ENCODE measurements around the gene ABLIM3. TPM values are rescaled to one million over a fixed set of nuclear protein-coding genes. Genes with fewer than 3 reads are reported as not detected.

The ABLIM3 gene
- total and polyA plus RNA-seq, 9 of the 15 experiments (the other 6 are each of a cell fraction or from before 2014, with no cell fraction given), result 0.03 to 0.38 (median 0.11) TPM

DNA sequence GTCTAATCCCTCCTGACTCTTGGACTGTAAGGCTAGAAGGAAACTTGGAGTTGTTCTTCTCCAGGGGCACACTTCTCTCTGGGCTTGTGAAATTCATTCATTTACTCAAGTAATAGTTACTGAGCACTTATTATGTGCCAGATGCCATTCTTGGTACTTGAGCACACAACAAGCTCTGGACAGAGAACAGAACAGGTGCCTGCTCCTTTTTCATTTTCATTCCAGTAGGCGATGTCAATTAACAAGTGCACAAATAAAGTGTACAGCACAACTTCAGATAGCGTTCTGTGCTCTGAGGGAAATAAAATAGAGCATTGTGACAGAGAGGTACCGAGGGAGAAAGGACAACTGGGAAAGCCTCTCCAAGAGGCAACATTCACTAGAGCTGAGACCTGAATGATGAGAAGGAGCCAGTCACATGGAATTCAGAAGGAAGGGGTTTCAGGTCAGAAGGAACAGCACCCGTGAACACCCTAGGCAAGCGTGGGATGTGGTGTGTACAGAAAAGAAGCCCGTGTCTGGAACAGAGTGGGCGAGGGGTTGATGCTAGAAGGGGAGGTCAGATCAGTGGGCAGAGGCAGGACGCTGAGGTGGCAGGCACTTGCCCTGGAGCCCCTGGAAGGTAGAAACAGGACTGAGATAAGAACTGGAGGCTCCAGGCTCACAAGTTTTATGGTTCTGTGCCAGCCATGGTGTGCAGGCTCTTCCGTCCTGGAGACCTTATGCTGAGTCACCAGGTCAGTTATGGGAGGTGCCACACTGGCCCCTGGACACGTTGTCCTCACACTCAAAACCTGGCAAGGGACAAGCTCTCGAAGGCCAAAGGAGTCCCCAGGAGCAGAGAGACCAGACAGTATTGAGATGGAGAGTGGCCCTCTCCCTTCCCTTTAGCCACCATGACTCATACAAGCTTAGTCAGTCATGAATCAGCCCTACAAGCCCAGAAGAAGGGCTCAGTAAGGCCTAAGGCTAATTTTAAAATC lies 7.2 kb upstream of the ABLIM3 start (continued):
- TF ChIP-seq, protein P1, sequence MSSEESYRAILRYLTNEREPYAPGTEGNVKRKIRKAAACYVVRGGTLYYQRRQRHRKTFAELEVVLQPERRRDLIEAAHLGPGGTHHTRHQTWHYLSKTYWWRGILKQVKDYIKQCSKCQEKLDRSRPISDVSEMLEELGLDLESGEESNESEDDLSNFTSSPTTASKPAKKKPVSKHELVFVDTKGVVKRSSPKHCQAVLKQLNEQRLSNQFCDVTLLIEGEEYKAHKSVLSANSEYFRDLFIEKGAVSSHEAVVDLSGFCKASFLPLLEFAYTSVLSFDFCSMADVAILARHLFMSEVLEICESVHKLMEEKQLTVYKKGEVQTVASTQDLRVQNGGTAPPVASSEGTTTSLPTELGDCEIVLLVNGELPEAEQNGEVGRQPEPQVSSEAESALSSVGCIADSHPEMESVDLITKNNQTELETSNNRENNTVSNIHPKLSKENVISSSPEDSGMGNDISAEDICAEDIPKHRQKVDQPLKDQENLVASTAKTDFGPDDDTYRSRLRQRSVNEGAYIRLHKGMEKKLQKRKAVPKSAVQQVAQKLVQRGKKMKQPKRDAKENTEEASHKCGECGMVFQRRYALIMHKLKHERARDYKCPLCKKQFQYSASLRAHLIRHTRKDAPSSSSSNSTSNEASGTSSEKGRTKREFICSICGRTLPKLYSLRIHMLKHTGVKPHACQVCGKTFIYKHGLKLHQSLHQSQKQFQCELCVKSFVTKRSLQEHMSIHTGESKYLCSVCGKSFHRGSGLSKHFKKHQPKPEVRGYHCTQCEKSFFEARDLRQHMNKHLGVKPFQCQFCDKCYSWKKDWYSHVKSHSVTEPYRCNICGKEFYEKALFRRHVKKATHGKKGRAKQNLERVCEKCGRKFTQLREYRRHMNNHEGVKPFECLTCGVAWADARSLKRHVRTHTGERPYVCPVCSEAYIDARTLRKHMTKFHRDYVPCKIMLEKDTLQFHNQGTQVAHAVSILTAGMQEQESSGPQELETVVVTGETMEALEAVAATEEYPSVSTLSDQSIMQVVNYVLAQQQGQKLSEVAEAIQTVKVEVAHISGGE (CRISPR knock-in tag; IDR thresholded peaks at IDR 0.05), result peak in 1 of 3 experiments; percentile 35; a peak in 1 of 6 replicates
- TF ChIP-seq, protein P2, sequence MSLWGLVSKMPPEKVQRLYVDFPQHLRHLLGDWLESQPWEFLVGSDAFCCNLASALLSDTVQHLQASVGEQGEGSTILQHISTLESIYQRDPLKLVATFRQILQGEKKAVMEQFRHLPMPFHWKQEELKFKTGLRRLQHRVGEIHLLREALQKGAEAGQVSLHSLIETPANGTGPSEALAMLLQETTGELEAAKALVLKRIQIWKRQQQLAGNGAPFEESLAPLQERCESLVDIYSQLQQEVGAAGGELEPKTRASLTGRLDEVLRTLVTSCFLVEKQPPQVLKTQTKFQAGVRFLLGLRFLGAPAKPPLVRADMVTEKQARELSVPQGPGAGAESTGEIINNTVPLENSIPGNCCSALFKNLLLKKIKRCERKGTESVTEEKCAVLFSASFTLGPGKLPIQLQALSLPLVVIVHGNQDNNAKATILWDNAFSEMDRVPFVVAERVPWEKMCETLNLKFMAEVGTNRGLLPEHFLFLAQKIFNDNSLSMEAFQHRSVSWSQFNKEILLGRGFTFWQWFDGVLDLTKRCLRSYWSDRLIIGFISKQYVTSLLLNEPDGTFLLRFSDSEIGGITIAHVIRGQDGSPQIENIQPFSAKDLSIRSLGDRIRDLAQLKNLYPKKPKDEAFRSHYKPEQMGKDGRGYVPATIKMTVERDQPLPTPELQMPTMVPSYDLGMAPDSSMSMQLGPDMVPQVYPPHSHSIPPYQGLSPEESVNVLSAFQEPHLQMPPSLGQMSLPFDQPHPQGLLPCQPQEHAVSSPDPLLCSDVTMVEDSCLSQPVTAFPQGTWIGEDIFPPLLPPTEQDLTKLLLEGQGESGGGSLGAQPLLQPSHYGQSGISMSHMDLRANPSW (CRISPR knock-in tag; IDR thresholded peaks at IDR 0.05), result no peak
- TF ChIP-seq, protein P3, sequence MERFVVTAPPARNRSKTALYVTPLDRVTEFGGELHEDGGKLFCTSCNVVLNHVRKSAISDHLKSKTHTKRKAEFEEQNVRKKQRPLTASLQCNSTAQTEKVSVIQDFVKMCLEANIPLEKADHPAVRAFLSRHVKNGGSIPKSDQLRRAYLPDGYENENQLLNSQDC (CRISPR knock-in tag; IDR thresholded peaks at IDR 0.05), result no peak
- TF ChIP-seq ZFPM2 (CRISPR knock-in tag; IDR thresholded peaks at IDR 0.05) (no peak), SETDB1 (IDR thresholded peaks at IDR 0.05; ENCODE audit: low read length) (no peak), FOXA1 (IDR thresholded peaks at IDR 0.05; ENCODE audit: borderline replicate concordance) (no peak), CHD1 (IDR thresholded peaks at IDR 0.05; ENCODE audit: low read length) (no peak), L3MBTL2 (IDR thresholded peaks at IDR 0.05) (peak; percentile 63; the same call in 1 of the 2 replicates), THAP12 (CRISPR knock-in tag; IDR thresholded peaks at IDR 0.05) (no peak), TOE1 (IDR thresholded peaks at IDR 0.05; ENCODE audit: borderline replicate concordance) (no peak), TOE1 (CRISPR knock-in tag; IDR thresholded peaks at IDR 0.05; ENCODE audit: borderline replicate concordance, low read depth) (no peak)
- TF ChIP-seq, protein P4, sequence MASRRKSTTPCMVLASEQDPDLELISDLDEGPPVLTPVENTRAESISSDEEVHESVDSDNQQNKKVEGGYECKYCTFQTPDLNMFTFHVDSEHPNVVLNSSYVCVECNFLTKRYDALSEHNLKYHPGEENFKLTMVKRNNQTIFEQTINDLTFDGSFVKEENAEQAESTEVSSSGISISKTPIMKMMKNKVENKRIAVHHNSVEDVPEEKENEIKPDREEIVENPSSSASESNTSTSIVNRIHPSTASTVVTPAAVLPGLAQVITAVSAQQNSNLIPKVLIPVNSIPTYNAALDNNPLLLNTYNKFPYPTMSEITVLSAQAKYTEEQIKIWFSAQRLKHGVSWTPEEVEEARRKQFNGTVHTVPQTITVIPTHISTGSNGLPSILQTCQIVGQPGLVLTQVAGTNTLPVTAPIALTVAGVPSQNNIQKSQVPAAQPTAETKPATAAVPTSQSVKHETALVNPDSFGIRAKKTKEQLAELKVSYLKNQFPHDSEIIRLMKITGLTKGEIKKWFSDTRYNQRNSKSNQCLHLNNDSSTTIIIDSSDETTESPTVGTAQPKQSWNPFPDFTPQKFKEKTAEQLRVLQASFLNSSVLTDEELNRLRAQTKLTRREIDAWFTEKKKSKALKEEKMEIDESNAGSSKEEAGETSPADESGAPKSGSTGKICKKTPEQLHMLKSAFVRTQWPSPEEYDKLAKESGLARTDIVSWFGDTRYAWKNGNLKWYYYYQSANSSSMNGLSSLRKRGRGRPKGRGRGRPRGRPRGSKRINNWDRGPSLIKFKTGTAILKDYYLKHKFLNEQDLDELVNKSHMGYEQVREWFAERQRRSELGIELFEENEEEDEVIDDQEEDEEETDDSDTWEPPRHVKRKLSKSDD (conservative IDR thresholded peaks at IDR 0.05; ENCODE audit: low read length), result no peak

All from K562 (cell line).